HG03025 (cell line): Measurements from ENCODE around the gene C1orf35.

Experiments
- ATAC-seq: cut with Tn5 transposase; IDR thresholded peaks from one replicate; pipeline ENCODE4 v1.9.1; 2021; ENCODE audit warnings: mild to moderate bottlenecking, moderate library complexity; ENCODE audit not compliant: unreplicated experiment, low FRiP score

C1orf35 gene

DNA sequence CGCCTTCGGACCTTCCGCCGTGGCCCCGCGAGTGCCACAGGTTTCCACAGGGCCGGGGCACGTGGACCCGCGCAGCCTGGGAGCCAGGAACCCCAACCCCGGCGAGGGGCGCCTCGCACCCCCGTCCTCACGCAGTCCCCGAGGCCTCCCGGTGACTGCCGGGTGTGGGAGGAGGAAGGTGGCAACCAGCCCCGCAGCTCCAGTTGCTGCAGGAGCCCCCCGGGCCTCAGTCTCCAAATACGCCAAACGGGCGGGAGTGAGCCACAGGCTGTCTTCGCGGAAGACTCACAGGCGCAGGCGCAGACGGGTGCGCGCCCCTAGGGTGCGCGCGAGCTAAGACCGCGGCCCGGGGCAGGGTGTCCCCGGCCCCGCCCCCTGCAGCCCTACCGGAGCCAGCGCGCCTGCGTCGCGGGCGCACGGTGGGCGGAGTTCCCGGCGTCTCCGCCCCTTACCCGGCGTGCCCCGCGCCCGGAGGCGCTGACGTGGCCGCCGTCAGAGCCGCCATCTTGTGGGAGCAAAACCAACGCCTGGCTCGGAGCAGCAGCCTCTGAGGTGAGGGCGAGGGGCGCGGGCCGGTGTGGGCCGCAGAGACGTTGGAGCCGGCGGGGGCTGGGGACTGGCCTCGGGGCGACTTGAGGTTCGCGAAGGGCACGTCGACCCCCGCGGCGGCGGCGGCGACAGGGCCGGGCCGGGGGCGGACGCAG is 20.8 kb downstream of the C1orf35 start, which contains the start of gene ARF1:
Gene ARF1 (plus strand): TSS at position 495 of the 704 bp plus-strand sequence. CDS start 14,407 bp downstream, outside the sequence.
- peak; percentile 72 for ATAC-seq

DNA sequence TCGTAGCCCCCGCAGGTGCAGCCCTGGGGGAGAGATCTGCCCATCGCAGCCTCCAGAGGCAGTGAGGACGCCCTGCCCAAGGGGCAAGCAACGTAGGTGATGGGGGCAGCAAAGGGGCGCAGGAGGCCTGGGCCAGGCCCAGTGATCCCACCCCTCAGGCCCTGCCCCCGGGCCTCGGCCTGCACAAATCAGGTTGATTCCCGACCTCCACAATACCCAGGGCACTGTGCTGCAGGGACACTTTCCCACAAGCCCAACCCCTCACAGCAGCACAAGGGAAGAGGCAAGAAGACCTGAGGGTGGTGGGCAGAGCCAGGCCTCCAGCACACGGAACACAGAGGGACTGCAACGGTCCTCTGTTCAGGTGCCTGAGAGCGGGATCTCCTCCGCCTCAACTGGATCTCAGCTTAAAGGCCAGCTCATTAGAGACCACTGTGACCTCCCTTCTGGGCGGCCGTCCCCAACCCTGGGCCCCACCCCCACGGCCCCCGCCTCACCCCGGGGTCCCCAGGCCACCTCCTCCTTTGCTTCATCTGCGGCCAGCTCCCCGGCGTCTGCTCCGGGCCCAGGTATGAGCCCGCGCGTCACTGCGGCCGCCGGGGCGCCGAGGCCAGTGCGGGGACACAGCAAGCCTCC is 21.4 kb downstream of the C1orf35 start:
- peak; percentile 3 for ATAC-seq

GRCh38 chr1:228081144-228081543 is 22.0 kb downstream of the C1orf35 start:
- no peak for ATAC-seq

DNA sequence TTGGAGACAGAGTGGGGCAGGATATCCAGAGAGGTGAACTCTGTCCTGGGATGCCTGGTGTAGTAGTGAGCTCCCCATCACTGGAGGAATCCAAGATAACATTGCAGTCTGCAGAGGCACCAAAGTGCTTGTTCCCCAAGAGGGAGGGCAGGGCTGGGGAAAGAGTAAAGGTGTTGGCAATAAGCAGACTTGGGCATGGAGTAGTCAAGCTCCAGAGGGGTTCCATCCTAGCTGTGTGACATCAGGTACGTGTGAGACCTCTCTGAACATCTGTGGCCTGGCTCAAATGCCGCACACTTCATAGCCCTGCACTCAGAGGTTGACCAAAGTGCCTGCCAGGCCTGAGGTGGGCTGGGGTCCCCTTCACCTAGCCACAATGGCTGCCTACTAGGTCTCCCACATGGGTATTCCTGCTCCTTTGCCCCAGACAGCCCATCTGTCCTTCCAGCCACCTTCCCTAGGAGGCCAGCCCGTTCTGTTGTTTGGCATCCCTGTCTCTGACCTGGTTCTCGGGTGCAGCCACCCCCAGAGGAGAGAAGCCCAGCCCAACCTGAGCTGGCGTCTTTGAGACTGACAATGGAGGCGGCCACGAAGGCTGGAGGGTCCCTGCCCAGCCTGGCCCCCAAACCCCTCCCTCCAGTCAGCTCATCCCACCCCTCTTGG is 23.4 kb downstream of the C1orf35 start:
- ATAC-seq, result no peak

GRCh38 chr1:228079013-228079412 is 24.1 kb downstream of the C1orf35 start:
- no peak for ATAC-seq

GRCh38 chr1:228077565-228078330 is 25.4 kb downstream of the C1orf35 start:
- ATAC-seq, result no peak

DNA sequence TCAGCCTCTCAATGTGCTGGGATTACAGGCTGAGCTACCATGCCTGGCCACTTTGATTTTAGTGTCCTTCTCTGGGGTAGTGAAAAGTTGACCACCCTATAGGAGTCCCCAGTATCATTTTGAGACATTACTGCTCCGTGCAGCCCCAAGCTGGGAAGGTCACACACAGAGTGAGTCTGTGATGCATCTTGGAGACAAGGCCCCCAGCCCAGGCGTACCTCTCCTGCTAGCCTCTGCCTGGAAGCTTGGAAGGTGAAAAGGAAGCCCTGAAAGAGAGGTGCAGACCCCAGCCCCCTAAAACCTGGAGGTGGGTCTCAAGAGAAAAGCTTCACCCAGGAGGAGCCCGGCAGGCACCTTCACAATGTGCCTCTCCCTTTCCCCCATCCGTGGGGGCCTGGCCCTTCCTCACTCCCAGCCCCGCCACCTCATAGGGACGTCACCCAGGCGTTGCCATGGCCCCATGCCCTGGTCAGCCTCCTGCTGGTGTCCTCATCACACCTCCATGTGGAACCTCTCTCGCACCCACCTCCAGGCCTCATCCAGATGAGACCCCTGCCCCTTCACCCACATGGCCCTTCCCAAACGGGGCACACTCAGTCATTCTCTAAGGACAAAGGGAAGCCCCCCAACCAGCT is 26.2 kb downstream of the C1orf35 start:
- ATAC-seq, result no peak

GRCh38 chr1:228075801-228076271 is 27.3 kb downstream of the C1orf35 start:
- no peak for ATAC-seq

DNA sequence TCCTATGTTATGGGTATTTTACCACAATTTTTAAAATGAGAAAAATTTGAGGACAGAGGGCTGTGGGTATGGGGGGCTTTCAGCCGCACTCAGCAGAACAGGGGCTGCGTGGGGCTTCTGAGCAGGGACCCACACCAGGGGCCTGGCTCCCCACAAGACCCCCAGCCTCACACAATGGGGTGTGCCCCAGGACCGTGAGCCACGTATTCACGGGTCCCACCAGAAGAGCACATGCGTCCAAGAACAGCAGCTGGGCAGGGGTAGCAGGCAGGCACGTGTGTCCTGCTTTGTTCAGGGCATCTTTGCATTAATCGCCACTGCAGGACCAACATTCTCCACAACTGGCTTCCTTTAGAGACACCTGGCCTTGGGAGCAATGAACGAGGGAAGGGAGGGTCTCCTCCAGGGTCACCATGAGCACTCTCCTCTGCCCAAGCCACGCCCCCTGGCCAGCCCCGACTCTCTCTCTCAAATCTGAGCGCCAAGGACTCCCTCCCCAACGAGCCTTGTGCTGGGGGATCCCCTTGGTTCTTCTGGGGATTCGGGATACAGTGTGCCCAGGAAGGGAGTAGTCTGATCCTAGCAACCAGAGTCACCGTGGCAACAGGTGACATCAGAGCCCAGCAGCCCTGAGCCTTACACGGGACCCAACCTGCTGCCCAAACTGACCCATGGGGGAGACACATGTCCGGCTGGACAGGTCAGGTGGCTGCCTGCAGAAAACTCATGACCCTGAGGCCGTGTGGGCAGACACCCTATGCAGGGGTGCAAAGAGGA is 28.0 kb downstream of the C1orf35 start:
- ATAC-seq, result no peak

DNA sequence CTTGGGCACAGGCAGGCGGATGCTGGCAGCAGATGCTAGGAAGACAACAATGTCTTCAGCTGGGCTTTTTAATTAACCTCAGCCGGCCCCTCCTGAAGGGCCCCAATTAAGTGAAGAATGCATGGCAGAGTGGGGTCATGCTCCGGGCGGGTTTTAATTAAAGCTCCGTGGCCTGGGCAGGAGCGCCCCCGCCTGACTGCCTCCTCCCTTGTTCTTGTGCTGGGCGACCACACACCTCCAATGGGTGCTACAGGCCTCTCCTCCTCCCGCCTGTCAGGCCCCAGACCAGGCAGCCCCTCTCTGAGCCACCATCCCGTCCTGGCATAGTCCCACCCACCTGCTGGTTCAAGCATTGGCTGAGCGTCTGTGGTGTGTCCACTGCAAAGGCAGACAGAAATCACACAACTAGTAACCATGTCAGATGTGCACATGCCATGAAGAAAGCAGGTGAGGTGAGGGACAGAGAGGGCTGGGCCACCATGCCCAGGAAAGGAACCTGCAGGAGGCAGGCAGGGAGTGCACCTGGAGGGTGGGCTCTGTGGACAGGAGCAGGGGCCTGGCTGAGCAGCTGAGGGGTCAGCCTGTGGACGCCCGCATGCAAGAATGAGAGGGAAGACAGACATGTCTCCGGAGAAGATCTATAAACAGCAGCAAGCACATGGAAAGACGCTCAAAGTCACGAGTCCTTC is 29.1 kb downstream of the C1orf35 start:
- ATAC-seq, result no peak

DNA sequence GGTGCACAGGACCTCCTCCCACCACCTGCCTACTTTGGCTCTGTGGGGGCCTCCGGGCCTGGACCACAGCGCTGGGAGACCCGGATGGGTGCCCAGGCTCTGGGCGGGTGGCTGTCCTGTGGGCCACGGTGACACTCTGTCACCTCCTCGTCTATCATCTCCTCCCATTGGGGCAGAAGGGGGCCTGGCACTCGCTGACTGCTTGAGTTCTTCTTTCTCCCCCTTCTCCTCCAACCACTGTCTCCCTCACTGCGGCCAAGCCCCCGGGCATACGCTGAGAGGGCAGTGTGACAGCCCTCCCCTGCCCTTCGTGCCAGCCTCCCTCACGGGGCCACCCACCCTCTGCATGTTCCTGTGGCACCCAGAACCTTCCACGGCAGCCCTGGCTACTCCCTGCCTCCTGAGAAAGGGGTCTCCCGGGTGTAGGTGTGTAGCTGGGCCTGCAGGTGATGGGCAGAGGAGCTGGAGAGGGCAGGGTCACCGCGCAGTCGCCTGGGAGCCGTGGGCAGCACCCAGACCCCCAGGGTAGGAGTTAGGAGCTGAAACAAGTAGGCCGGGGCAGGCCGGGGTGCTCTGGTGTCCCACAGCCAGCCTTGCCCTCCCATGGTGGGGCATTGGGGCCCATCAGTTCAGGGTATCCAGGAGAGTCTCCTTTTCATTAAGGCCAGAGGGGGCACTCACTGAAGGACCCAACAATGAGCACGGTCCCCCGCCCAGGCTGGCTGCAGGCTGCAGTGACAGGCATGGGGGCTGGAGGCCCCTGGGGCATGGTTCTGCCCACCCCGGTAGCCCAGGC is 29.9 kb downstream of the C1orf35 start:
- ATAC-seq, result no peak

GRCh38 chr1:228072658-228073043 is 30.5 kb downstream of the C1orf35 start:
- ATAC-seq, result no peak

DNA sequence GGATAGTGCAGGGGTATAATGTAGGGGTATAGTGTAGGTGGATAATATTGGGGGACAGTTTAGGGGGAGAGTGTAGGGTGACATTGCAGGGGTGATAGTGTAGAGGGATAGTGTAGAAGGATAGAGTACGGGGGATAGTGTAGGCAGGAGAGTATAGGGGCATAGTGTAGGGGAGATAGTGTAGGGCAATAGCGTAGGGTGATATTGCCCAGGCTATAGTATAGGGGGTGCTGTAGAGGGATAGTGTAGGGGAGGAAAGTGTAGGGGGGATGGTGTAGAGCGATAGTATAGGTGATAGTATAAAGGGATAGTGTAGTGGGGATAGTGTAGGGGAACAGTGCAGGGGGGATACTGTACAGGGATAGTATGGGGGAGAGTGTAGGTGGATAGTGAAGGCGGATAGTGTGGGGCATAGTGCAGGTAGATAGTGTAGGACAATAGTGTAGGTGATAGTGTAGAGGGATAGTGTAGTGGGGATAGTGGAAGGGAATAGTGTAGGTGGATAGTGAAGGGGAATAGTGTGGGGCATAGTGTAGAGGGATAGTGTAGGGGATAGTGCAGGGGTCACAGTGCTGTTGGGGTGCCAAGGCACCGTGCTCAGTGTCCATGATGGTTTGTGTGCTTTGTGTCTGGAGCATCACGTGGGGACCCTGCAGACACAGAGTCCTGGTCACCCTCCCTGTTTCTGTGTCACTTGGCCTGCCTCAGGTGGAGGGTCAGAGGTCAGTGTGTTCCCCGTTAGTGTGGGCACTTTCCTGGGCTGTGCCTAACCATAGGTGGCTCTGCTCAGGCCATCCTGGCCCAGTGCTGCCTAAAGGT is 31.1 kb downstream of the C1orf35 start:
- ATAC-seq, result no peak

DNA sequence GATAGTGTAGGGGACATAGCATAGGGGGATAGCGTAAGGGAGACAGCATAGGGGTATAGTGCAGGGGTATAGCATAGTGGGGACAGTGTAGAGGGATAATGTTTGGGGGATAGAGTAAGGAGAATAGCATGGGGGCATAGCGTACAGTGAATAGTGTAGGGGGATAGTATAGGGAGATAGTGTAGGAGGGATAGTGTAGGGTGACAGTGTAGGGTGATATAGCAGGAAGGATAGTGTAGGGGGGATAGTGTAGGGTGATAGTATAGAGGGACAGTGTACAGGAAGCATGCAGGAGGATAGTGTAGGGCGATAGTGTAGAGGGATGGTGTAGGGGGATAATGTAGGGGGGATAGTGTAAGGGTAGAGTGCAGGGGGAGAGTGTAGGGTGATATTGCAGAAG is 32.3 kb downstream of the C1orf35 start:
- no peak for ATAC-seq

- ATAC-seq, result no peak
These were observed 33.0 kb downstream of the C1orf35 start for GRCh38 chr1:228070173-228070572.

GRCh38 chr1:228068359-228068758 is 34.8 kb downstream of the C1orf35 start:
- ATAC-seq, result no peak

GRCh38 chr1:228066891-228067654 is 36.1 kb downstream of the C1orf35 start:
- ATAC-seq, result no peak
